Right lobe of liver (tissue), 4 donors: ENCODE results near the gene TAF5L.

ENCODE experiments used
- POLR2A ChIP-seq: fragments of 450-650 bp; IDR thresholded peaks from one replicate; pipeline ENCODE4 v1.6.1; 2017; ENCODE audit warnings: antibody characterized with exemption, mild to moderate bottlenecking
- TF ChIP-seq, protein P1 (sequence below), 4 donors: fragments of 200-600 bp in 3 of 4; fragments of 450-650 bp in 1 of 4; IDR thresholded peaks; one replicate each; pipeline versions ENCODE4 v1.5.1 to v1.8.0; 2016 to 2022; ENCODE audit warnings: antibody characterized with exemption in 4 of 4, mild to moderate bottlenecking in 2 of 4
- donor health status: DM: no; HTN: no; CAD: no.
- donor health status: DM: no; HTN: no; CAD: no.
- donor health status: DM: no; HTN: yes; CAD: no.

DNA sequence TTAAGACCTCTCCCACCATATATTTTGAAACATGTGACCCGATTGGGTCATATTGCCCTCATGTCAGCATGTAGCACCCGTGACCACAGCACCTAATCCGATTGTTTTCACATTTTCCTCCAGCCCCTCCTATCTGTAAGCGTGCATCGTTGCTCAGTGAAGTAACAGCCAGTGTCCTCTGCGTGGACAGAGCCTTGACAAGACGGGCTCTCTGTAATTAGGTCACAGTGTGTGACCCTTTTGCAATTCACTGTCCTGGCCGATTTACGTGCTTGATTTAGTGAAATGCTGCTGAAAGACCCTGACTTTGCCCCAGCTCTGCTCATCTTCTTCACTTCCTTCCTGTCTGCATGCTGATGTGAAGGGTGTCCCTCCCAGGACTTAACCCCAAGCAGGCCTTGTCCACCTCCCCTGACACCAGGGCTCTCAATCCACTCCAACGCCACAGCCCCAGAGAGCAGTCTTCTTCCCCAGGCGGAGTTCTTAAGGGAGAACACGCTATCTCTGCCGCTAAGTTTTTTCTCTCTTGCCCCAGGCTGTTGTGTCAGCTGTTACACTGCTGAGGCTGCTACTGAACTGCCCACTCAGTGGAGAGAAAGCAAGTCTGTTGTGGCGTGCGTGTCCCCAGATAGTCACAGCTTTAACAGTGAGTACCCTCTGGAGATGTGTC, 19.5 kb upstream of the TAF5L start:
- TF ChIP-seq, protein P1, sequence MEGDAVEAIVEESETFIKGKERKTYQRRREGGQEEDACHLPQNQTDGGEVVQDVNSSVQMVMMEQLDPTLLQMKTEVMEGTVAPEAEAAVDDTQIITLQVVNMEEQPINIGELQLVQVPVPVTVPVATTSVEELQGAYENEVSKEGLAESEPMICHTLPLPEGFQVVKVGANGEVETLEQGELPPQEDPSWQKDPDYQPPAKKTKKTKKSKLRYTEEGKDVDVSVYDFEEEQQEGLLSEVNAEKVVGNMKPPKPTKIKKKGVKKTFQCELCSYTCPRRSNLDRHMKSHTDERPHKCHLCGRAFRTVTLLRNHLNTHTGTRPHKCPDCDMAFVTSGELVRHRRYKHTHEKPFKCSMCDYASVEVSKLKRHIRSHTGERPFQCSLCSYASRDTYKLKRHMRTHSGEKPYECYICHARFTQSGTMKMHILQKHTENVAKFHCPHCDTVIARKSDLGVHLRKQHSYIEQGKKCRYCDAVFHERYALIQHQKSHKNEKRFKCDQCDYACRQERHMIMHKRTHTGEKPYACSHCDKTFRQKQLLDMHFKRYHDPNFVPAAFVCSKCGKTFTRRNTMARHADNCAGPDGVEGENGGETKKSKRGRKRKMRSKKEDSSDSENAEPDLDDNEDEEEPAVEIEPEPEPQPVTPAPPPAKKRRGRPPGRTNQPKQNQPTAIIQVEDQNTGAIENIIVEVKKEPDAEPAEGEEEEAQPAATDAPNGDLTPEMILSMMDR (IDR thresholded peaks at IDR 0.05) = no peak
- TF ChIP-seq POLR2A = no peak
